ENCODE measurements around the gene RIN2.
A peak's percentile ranks its signal among the peaks of the same experiment; 100 is the strongest.
"Not testable (repeated sequence)": the region's sequence is repeated elsewhere in the genome, so short reads cannot be mapped to it uniquely, and the experiment has no call there.

Gene RIN2

DNA sequence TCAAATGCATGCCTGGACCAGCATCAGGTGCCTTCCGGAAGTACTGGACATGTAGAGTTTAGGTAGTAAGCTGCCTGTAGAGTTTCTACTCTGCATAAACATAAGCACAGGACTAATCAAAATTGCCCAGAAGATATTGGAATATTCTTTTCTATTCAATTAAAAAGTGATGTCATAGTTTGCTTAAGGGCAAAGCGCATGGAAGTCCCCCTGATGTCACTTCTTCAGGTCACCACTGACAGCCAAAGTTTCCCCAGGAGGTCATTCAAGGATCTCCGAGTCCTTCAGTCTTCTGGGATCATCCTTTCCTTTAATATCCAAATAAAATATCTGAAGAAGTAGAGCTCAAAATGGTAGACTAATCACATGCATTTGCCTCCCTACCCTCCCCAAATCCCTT is 17.5 kb upstream of the RIN2 start:
- no peak for DNase-seq

DNA sequence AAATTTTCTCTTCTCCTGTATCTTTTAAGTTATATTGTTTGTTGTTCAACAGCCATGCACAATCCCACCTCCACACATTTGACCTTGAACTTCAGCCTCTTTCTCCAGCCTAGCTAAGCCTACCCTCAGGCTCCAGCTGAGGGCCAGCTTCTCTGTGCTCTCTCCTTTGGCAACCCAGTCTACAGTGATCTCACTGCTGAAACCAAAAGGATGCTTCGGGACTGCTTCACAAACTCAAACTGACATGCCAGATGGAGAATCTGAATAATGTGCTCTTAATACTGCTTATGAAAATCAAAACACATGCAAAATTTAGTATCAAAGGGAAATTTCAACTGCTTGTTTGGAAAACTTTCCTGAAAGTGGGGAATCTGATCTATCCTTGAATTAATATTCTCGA is 16.1 kb upstream of the RIN2 start:
- no peak for DNase-seq

DNA sequence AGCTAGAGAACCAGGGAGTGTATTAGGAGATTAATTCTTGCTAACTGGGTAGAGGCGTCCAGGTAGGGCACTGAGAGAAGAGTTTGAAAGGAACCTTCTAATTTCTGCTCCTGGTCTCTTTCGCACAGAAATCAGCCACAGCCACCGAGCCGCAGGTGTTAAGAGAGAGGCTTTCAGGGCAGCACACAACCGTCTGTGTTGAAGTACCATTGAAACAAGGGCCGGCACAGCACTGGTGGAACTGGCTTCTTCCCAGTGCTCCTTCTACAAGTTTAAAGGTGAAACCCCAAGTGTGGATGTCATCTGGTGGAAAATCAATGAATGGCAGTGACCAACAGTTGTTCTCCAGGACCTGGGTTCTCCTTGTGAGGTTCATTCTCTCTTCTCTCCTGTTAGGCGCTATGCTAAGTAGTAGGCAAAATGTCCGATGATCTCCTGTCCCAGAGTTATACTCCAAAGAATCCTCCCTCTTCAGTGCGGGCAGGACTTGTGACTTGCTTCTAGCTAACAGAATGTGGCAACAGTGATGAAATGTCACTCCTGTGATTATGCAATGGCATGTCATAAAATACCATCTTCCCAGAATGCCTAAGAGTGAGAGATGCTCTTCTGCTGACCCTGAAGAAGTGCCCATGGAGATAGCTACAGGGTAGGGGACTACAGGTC is 15.0 kb upstream of the RIN2 start:
- peak in 1 of 2 donors; percentile 36 for DNase-seq

DNA sequence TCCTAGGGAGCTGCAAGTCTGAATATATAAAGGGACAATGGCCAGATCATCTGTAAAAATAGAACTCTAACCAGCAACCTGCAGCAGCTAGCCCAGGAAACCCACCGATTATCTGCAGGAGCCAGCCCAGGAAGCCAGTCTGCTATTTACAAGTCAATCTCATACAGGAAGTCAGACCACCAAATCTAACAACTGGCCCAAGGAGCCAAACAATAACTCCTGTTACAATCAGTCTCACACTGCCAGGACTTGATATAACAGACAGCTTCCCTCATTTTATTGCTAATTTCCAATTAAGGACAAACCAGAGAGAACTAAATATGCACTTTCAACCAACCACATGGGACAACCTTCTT is 14.4 kb upstream of the RIN2 start:
- DNase-seq = no peak

DNA sequence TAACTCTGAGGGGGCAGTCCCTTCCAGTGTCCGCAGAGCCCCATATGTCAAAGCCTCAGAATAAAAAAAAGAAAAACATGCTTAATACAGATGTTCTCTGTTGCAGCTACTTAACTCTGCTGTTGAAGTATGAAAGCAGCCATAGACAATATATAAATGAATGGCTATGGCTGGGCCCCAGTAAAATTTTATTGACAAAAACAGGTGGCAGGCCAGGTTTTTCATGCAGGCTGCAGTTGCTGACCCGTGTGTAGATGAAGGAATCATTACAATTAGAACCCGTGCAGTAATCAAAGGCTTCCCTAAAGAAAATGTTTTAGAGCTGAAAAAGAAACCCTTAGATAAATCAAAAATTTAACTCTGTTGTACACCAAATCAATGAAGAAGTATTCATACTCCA is 13.0 kb upstream of the RIN2 start:
- no peak for DNase-seq

DNA sequence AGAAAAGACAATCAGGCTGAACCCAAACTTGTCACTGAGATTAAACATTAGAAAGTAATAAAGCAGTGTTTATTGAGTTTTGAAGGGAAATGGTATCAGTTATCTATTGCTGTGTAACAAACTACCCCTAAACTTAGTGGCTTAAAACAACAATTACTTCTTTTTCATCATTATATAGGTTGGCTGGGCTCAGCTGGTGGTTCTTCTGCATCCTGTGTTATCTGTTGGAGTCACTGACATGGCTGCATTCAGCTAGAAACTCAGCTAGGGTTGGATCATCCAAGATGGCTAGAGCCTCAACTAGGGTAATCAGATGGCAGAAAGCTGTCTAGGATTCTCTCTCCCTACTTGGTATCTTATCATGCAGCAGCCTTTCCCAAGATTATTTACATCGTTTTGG is 12.5 kb upstream of the RIN2 start:
- no peak for DNase-seq

DNA sequence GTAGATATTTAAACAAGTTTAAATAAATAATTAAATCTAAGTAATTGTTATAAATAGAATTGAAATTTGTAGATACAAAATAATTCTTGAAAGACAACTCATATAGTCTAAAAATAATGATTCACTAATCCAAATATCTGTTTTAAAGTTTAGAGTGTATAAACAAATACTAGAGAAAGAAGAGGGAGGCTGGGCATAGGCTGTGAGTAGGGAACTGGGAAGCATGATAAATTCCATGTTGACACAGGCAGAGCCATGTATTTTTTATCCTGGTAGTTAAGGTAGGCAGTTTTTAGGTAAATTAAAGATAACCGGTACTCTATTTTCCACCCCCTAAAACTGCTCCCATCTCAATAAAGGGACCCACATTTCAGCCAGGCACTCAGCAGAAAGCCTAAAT is 11.7 kb upstream of the RIN2 start:
- no peak for DNase-seq

DNA sequence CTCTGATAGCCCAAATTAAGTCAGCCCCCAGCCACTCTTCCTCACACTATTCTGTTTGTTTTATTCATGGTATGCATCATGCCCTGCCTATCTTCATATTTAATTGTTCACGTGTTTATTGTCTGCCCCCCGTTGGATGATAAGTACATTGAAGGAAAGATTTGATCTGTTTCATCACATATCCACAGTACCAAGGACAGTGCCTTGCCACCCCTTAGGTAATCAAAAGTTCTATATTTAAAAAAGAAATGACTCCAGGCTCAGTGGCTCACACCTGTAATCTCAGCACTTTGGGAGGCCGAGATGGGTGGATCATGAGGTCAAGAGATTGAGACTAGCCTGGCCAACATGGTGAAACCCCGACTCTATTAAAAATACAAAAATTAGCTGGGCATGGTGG is 10.2 kb upstream of the RIN2 start:
- DNase-seq = no peak

DNA sequence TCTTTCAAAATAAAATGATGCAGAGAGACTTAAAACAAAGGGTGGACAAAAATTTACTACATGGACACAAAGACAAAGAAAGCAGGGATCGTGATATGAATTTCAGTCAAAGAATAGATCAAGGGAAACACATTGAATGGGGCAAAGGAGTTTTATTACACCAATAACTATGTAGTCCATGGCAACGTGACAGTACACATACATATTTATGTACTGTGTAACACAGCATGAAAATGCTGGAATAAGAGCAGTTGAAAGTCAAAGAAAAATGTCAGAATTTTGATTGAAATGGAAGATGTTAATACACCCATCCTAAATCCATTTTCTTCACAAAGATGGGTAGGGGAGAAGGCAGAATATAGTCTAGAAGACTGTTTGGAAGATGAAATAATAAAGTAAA is 9.4 kb upstream of the RIN2 start:
- no peak for DNase-seq

DNA sequence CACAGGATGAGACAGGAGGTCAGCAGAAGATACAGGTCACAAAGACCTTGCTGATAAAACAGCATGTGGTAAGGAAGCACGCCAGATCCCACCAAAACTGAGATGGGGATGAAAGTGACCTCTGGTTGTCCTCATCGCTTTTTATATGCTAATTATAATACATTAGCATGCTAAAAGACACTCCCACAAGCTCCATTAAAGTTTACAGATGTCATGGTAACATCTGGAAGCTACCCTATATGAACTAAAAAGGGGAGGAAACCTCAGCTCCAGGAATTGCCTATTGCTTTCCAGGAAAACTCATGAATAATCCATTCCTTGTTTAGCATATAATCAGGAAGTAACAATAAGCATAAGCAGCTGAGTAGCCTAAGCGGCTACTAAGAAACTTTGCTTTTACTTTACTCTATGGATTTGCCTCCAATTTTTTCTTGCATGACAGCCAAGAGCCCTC is 8.4 kb upstream of the RIN2 start:
- no peak for DNase-seq

DNA sequence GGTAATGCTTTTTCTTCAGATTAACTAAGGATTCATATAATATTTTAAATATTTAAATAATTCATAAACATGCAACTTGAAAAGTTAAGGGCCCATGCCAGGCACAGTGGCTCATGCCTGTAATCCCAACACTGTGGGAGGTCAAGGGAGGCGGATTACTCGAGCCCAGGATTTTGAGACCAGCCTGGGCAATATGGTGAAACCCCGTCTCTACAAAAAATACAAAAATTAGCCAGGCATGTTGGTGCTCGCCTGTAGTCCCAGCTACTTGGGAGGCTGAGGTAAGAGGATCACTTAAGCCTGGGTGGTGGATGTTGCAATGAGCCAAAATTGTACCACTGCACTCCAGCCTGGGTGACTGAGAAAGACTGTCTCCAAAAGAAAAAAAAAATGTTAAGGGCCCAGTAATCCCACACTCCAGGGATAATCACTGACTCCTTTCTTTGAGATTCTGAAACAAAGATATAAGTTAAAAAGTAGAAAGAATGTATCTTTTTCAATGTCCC is 7.9 kb upstream of the RIN2 start:
- DNase-seq = no peak

DNA sequence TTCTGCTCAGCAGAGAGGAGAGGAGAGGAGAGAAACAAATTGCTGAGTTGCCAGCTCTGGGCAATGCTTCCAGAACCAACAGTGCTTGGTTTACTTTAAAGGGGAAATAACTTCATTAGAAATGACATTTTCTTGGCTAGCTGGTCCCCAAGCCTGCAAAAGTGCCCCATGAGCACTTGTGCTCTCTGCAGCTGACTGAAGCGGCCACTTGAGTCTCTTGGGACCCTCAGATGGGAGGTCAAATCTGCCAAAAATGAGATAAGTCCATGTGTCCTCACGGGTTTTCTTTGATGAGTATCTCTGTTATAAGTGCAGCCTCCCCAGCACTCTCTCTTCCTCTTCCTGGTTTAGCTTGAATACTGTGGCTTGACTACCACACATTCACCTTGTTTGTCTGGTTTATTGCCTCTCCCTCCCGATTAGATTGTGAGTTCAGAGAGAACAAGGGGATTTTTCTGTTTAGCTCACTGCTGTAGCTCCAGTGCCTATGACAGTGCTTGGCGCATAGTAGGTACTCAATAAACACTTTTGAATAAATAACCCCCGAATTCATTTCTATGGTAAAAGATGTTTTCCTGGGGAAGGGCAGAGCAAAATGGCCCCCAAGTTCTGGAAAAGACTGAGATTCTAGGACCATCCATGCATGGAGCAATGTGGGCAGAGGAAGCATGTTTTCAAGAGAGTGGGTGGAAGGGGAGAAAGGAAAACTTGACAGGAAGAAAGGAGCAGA is 7.0 kb upstream of the RIN2 start:
- no peak for DNase-seq

DNA sequence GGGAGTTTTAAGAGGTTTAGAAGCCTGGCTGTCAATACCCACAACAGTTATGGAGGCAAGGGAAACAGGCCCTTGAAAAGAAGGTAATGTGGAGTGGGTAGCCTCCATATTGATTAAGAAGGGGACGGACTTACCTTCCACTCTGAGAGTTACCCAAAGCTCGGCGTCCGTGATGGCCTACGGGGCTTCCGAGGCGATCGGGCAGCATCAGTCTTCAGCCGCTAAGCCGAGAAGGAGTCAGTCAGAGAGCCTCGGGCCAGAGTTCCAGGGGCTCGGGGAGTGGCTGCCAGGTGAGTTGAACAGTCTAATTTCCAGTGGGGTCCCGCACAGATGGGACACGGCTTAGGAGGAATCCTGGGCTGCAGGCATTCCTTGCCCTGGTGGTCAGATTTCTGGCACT is 3.9 kb upstream of the RIN2 start:
- DNase-seq = not testable (repeated sequence)

DNA sequence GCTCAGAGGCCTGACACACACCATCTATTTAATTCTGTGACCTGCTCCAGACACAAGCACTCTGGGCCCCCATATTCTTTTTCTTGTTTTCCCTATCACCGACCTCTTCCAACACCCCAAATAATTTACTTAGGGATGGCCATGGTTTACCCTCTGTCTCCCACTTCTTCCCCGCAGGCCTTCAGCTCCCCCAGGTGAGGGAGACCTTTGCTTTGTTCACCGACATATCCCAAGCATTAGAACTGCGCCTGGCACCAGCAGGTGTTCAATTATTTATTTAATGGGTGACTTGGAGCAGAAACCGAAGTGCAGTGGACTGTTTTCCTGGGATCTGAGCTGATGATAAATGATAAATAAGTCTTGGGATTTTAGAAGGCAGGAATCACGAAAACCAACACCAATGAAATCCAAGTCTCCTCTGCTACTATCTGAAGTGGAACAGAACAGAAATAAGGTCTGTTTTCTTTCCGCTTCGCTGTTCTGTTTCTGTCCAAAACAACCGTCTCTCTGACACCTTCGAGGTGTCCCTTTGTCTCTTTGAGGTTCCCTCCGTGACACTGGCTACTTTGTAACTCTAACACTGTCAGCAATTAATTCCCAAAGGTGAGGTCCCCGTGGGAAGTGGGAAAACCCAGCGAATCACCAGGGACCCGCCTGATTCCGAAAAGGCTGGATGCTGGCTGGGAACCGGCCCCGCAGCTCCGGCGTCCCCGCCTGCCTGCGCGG is 1.1 kb upstream of the RIN2 start:
- DNase-seq = no peak

DNA sequence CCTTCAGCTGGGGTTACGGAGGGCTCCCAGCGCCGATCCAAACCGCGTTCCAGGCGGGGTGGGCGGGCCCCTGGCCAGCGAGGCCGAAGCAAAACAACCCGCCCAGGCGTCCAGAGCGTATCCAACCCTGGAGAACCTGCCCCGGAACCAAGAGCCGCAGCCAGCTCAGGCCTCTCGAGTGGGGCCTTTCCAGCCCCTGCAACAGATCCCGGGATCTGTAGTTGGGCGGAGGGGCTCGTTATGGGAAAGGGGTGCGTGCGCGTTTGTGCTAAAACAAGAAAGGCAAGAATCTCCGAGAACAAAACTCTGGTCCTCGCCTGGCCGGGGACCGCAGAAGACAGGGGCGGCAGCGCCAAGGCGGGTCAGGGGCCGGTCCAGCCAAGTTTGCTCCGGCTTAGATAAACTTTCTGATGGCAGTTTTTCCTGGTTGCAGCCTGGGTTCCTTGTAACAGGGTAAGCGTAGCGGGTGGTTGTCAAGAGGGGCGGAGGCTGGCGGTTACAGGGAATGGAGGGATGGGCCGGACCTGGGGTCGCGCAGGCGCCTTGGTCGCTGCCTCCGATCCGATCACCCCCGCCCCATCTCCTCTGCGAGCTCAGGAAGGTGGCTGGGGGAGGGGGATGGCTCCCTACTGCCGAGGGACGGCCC is 448 bp upstream of the RIN2 start:
- peak; percentile 9 to 59 for DNase-seq

DNA sequence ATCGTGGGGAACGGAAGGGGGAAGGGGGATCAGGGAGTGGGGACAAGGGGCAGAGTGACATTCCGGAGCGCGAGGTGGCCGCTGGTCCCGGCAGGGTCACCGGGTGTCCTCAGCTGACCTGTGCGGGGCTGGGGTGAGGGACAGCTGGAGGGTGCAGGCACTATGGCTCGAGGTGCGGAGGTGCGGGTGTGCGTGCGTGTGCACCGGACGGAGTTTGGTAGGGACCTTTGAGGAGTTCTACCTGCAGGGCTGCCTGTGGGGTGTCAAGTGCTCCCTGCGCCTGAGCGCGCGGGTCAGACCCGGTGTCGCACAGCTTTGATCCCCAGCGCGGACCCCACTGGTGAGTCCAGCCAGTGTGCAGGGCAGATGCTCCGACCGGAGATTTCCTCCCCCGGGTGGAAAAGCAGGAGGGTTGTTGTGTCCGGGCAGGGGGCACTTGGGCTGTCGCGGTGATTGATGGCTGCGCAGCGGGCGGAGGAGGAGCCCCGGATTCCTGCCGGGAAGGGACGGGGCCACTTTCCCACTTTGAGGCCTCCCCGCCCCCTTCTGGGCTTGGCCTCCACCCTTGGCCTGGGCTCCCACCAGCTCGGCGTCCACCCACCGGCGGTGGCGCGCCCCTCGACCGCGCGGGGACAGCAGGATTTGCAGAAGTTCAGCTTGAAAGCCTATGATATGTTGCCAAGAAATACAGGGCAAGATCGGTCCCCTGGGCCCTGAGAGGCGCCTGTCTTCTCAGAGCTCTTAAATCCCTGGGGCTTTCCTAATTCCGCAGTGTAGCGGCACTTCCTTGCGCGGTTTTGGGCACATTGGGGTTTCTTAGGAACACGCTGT is 658 bp downstream of the RIN2 start:
- peak in 1 of 2 donors; percentile 39 for DNase-seq

DNA sequence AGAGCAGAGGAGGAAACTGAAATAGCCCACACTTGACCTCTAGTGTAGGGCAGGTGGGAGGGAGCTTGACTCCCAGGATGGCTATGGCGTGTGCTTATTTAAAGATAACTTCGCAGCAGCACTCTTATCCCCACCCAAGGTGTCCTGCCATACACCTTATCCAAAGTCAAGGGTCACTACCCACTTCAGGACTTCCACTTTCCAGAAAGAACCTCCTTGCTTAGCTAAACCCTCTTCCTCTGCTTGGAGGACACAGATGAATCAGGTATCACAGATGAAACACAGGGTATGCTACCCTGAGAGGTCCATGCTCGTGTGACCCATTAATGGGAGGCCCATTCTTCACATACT is 2.3 kb downstream of the RIN2 start:
- DNase-seq = no peak

DNA sequence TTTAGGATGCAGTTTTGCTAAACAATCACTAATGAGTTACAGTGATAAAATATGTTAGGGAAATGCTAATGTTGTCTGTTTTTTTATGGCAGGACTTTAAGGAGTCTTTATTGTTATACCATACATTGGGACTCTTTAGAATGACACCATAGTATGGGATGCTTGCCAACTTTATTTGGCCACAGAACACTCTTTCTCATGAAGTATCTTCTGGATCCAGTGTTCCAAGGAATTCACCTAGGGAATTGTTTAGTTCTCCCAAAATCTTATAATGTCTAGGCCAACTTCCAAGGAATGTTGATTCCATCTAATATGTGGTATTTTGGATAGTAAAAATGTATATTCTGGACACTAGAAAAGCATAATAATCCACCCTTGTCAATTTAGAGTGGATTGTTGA is 3.3 kb downstream of the RIN2 start:
- DNase-seq = no peak

DNA sequence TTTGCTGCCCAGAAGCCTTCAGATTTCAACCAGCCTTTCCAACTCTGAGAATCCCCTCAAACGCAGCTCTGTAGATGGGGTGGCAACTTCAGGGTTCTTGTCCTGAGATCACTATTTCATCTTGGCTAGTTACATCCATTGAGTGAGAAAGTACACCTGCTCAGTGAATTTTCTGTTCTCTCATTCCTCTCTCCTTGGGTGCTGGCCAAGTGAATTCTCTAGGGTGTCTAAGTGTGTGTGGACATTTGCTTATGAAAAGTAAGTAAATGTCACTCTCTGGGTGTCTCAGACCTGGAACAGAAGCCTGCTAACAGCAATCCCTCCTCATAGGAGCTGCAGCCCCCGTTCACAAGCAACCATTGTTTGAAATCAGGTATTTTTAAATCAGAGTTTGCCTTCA is 3.8 kb downstream of the RIN2 start:
- no peak for DNase-seq

DNA sequence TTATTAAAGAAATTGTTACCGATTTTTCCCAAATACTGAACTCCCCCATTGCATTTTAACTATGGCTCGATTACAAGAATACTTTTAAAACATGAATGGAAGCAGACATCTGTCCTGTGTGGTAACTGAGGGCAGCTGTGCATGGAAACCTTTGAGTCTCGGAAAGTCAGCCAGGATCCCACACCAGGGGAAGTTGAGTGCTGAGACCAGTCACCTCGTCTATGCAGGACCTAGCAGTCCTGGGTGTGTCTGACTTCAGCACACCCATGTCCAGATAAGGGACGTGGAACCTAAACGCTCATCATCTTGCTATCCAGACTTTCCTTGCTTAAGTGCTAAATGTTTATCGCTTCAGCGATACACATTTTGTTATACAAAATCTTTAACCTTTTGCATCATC is 6.1 kb downstream of the RIN2 start:
- no peak for DNase-seq

DNA sequence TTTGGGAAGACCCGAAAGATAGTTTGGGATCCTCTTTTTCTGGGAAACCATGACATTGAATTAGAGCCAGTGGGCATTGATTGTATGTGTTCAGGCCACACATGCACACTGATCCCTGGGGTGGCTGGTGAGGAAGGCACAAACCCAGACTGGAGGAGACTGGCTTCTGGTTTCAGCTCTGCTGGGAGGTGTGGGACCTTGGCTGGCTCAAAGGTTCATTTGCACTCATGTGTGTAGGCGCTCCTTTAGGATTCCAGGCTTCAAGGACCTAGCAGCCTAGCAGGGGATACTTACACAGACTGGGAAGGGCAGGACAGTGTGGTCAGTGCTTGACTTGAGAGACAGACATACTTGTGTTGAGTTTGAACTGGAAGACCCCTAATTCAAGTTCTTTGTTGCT is 7.2 kb downstream of the RIN2 start:
- DNase-seq = no peak

DNA sequence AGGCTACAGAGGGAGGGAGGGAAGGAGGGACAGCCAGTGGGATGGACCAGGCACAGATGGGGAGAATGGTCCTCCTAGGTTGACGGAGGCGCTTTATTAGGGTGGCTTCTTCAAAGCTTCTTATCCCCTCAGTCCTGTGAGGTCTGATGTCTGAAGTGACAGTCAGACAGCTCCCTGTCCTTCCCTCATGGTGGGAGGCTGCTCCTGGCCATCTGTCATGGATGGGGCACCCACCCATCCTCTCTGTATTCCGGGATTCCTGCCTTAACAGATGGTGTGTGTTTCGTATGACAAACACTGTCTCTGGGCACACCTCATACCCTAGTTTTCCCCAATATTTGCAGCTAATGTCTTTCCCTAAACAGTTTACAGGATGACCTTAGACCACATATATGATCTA is 7.9 kb downstream of the RIN2 start:
- no peak for DNase-seq

DNA sequence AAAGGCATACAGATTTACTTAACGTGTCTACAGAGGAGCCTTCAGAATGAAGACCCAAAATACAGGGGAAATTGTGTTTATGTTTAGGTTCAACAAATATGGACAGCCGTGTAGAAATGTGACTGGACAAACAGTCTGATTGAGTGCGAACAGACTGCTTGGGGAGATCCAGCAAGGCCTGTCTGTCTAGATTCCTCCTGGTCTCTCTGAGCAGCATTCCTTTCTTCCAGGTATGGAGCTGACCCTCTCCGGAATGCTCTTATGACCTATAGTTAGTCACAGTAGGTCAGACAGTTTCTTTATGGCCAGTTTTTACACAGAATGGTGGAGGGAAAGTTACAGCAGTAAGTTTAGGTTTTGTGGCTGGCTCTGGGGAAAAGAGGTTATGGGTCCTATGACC is 9.0 kb downstream of the RIN2 start:
- DNase-seq = no peak

Measured in CD4-positive, alpha-beta T cell treated with Interferon alpha-2 for 1 hour (primary cell).